Stomach (tissue), 9 donors: Measurements from ENCODE around the gene SCN10A. TPM values are rescaled to one million over a fixed set of nuclear protein-coding genes. Genes with fewer than 3 reads are reported as not detected.

Experiments used
- DNase-seq, 2 donors: peaks; one replicate each; pipeline versions ENCODE4 v3.0.0 to v3.0.0-alpha.2; 2013 to 2019
- H3K27ac ChIP-seq, 5 donors: fragments of 200-600 bp in 4 of 5; sonication (generic) in 4 of 5; one replicate each; pipeline ENCODE4 v1.5.1; 2013 to 2019; ENCODE audit warnings: mild to moderate bottlenecking in 1 of 5, moderate library complexity in 1 of 5
- H3K27me3 ChIP-seq, 3 donors: fragments of 200-600 bp; sonication (generic); one replicate each; pipeline ENCODE4 v1.5.1; 2017 to 2019; ENCODE audit warnings: mixed run types in 1 of 3
- H3K36me3 ChIP-seq, 4 donors: fragments of 200-600 bp; sonication (generic); 1 replicate in 3 of 4; 2 replicates in 1 of 4; pipeline ENCODE4 v1.5.1; 2016 to 2019
- H3K4me1 ChIP-seq, 4 donors: fragments of 200-600 bp; sonication (generic); one replicate each; pipeline ENCODE4 v1.5.1; 2016 to 2019
- H3K4me3 ChIP-seq, 4 donors: fragments of 200-600 bp; sonication (generic) in 3 of 4; one replicate each; pipeline ENCODE4 v1.5.1; 2016 to 2019; ENCODE audit warnings: mild to moderate bottlenecking in 1 of 4
- H3K9me3 ChIP-seq, 4 donors: fragments of 200-600 bp; sonication (generic); one replicate each; pipeline ENCODE4 v1.5.1; 2016 to 2019
- EP300 ChIP-seq: sonication (generic); formaldehyde crosslinking; IDR thresholded peaks from one replicate; pipeline ENCODE4 v1.6.1; 2017; ENCODE audit warnings: antibody characterized with exemption
- POLR2A ChIP-seq, 4 donors: fragments of 450-650 bp; IDR thresholded peaks; one replicate each; pipeline ENCODE4 v1.6.1; 2016; ENCODE audit warnings: antibody characterized with exemption in 4 of 4, control low read depth in 2 of 4, mild to moderate bottlenecking in 1 of 4, moderate library complexity in 1 of 4
- POLR2AphosphoS5 ChIP-seq, 3 donors: sonication (generic); formaldehyde crosslinking; IDR thresholded peaks; one replicate each; pipeline ENCODE4 v1.6.1; 2016; ENCODE audit warnings: antibody characterized with exemption in 3 of 3
- WGBS, 5 donors: extraction: QIAGEN DNeasy Blood & Tissue Kit in 3 of 5; methylation state at CpG; one replicate each; pipeline versions ENCODE4 v1.1.5 to v1.1.7; 2013 to 2018; 5-methylcytosine and 5-hydroxymethylcytosine counted together
- intact Hi-C: fragments of 100-400 bp; cut with DNase I; formaldehyde crosslinking; loops from one replicate; pipeline ENCODE4 v1.15.1; 2023; ENCODE audit warnings: low total_unique reads
- polyA plus RNA-seq, 3 donors: library from polyadenylated mRNA; stranded (reverse); fragments of 200-250 nt; gene quantifications; one replicate each; pipeline ENCODE4 v1.2.3, GENCODE V29; 2013
- total RNA-seq, 5 donors: library from RNA; depleted of rRNA; stranded (reverse); fragments of >200 nt; gene quantifications; one replicate each; pipeline versions ENCODE4 v1.1.0 to v1.2.3, GENCODE V29; 2014 to 2016
- TF ChIP-seq, protein P1 (sequence below), 7 experiments: fragments of 450-650 bp in 4 of 7; fragments of 200-600 bp in 3 of 7; sonication (generic) in 3 of 7; IDR thresholded peaks; one replicate each; pipeline ENCODE4 v1.5.1; 2016 to 2019; ENCODE audit warnings: antibody characterized with exemption in 7 of 7, control low read depth in 2 of 7, mild to moderate bottlenecking in 1 of 7
- donor health status: healthy with polysubstance abuse.
- donor health status: Bipolar disorder and iron deficiency.
- donor health status: healthy.

SCN10A gene
- total and polyA plus RNA-seq, 8 donors: not detected

DNA sequence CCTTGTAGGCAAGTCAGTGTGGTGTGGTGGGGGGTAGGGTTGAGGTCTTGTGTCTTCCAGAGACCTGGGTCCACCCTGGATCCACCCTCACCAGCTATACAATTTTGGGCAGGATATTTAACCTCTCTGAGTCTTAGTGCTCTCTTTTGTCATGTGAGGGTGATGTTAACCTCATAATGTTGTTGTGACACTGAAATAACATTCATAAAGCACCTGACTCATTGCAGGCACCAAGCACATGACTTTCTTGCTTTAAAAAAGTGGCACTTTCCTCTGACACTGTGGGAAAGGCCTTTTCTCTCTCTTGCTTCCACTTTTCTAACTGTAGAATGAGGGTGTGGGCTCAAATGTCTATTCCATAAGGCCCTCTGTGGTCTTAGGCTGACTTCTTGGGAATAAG is 75.5 kb downstream of the SCN10A start:
- Histone ChIP-seq H3K9me3 (no peaks in the 10 kb centered on the region), H3K4me3 (no peak overlapping the region), H3K27ac (no peak overlapping the region), H3K36me3 (no peaks in the 10 kb centered on the region), H3K4me1 (no peaks in the 10 kb centered on the region), H3K27me3 (no peaks in the 10 kb centered on the region)
- no peak for DNase-seq
- intact Hi-C loops: no loop called here
- no peak for TF ChIP-seq EP300
- TF ChIP-seq, protein P1, sequence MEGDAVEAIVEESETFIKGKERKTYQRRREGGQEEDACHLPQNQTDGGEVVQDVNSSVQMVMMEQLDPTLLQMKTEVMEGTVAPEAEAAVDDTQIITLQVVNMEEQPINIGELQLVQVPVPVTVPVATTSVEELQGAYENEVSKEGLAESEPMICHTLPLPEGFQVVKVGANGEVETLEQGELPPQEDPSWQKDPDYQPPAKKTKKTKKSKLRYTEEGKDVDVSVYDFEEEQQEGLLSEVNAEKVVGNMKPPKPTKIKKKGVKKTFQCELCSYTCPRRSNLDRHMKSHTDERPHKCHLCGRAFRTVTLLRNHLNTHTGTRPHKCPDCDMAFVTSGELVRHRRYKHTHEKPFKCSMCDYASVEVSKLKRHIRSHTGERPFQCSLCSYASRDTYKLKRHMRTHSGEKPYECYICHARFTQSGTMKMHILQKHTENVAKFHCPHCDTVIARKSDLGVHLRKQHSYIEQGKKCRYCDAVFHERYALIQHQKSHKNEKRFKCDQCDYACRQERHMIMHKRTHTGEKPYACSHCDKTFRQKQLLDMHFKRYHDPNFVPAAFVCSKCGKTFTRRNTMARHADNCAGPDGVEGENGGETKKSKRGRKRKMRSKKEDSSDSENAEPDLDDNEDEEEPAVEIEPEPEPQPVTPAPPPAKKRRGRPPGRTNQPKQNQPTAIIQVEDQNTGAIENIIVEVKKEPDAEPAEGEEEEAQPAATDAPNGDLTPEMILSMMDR (IDR thresholded peaks at IDR 0.05): no peak
- no peak for TF ChIP-seq POLR2AphosphoS5 (IDR thresholded peaks at IDR 0.05)
- TF ChIP-seq POLR2A (IDR thresholded peaks at IDR 0.05): no peak

DNA sequence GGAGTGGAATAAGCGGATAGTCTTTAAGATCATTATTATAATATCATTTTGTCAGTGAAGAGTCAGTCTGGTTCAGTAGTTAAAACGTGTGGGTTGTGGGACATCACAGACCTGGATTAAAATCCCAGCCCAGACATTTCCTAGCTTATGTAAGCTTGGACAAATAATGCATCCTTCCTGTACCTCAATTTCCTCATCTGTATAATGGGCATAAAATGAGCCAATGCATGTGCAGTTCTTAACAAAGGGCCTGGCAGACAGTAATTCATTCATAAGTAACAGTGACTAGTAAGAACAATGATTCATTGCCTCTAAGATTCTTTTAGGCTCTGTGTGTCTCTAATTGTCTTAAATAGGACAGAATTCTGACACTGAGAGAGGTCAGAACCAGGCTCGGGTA is 76.1 kb downstream of the SCN10A start:
- no peak for TF ChIP-seq POLR2A (IDR thresholded peaks at IDR 0.05)
- H3K36me3 ChIP-seq: no peaks in the 10 kb centered on the region
- no peak for DNase-seq
- no peak overlapping the region for H3K27ac ChIP-seq
- no peaks in the 10 kb centered on the region for H3K9me3 ChIP-seq
- H3K4me1 ChIP-seq: no peaks in the 10 kb centered on the region
- intact Hi-C loops: no loop called here
- WGBS, 5 donors: 65 to 74% (median 66%) methylated on average over 3 of the region's 3 CpGs
- H3K27me3 ChIP-seq: no peaks in the 10 kb centered on the region
- H3K4me3 ChIP-seq: no peak overlapping the region

DNA sequence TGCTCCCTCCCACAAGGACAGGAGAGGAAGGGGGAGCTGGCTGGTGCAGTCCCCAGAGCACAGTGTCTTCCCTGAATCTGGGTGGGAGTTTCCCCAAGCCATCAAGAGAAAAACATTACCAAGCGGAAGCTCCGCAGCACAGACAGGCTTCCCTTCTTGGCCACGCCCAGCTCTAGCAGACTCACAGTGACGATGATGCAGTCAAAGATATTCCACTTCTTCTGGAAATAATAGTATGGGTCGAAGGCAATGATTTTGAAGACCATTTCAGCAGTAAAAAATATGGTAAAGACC is 76.7 kb downstream of the SCN10A start:
- H3K4me3 ChIP-seq: no peak overlapping the region
- intact Hi-C loops: no loop called here
- WGBS, 5 donors: 62 to 74% (median 69%) methylated on average over 5 of the region's 5 CpGs
- H3K36me3 ChIP-seq: no peaks in the 10 kb centered on the region
- DNase-seq: no peak
- H3K27me3 ChIP-seq: no peaks in the 10 kb centered on the region
- H3K4me1 ChIP-seq: no peaks in the 10 kb centered on the region
- no peak overlapping the region for H3K27ac ChIP-seq
- no peaks in the 10 kb centered on the region for H3K9me3 ChIP-seq
- TF ChIP-seq POLR2AphosphoS5 (IDR thresholded peaks at IDR 0.05): no peak
- TF ChIP-seq, protein P1 (IDR thresholded peaks at IDR 0.05): no peak
- TF ChIP-seq POLR2A (IDR thresholded peaks at IDR 0.05): no peak
- no peak for TF ChIP-seq EP300

DNA sequence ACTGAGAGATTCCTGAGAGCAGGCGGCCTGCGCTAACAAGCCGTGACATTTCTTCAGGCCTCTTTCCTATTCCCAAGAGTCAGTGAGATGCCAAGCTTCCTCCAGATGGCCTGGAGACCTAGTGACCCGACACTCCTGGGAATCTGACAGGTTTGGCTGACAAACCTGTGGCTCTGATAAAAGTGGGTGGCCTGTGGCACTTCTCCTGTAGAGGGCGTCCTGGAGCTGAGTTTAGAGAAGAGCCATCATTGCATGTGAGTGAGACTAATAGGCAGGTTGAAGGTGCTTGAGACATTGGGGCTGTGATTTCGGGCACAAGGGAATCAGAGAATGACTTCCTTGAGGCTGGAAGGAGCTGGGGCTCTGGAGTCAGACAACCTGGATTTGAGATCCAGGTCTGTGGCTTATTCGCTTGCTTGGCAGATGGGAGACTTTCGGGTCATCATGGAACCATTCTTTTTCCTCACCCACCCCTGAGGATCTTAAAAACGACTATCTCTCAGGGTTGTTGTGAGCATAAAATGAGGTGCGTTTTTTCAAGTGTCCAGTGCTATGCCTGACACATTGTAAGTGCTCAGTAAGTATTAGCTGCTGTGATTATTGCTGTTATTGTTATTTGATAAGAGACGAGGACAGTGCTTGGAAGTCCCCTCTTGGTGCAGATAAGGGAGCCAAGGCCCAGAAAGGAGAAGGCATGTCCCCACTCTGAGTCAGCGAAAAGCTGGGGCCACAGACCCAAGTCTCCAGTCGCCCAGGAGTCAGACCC is 77.2 kb downstream of the SCN10A start:
- H3K27ac ChIP-seq: no peak overlapping the region
- no peaks in the 10 kb centered on the region for H3K27me3 ChIP-seq
- TF ChIP-seq POLR2A (IDR thresholded peaks at IDR 0.05) (no peak), EP300 (no peak), POLR2AphosphoS5 (IDR thresholded peaks at IDR 0.05) (no peak)
- TF ChIP-seq, protein P1 (IDR thresholded peaks at IDR 0.05): no peak
- WGBS, 5 donors: 45 to 55% (median 49%) methylated on average over 13 of the region's 13 CpGs
- H3K9me3 ChIP-seq: no peaks in the 10 kb centered on the region
- H3K36me3 ChIP-seq: no peaks in the 10 kb centered on the region
- H3K4me1 ChIP-seq: no peaks in the 10 kb centered on the region
- H3K4me3 ChIP-seq: no peak overlapping the region
- intact Hi-C loops: no loop called here
- peak in 1 of 2 donors; percentile 37 for DNase-seq

DNA sequence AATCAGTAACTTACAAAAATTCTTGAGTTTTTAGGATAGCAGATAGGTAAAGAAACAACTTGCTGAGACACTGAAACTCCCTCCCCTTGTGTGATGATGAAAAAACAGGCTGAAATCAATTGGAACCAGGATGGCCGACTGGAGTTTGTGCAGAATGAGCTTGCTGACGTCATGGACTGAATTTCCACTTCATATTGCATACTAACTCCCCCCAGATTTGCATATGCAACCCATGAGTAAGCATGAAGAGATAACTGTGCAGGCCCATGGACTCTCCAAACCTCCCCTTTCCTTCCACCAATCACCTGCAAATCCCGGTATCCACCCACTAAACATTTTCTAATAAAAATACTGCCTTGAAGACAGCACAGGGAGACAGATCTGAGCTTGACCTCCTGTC is 84.5 kb downstream of the SCN10A start:
- H3K27me3 ChIP-seq: peaks cover 0 to 5% (median 0%) of the 10 kb centered on the region in 3 donors
- no peaks in the 10 kb centered on the region for H3K9me3 ChIP-seq
- 61 to 73% (median 71%) methylated on average over 3 of the region's 3 CpGs for WGBS, 5 donors
- DNase-seq: no peak
- no peak overlapping the region for H3K4me3 ChIP-seq
- no peaks in the 10 kb centered on the region for H3K36me3 ChIP-seq
- no peaks in the 10 kb centered on the region for H3K4me1 ChIP-seq
- intact Hi-C loops: no loop called here
- H3K27ac ChIP-seq: no peak overlapping the region
- no peak for TF ChIP-seq POLR2A (IDR thresholded peaks at IDR 0.05)
- TF ChIP-seq, protein P1 (IDR thresholded peaks at IDR 0.05): no peak
- TF ChIP-seq POLR2AphosphoS5 (IDR thresholded peaks at IDR 0.05): no peak
- TF ChIP-seq EP300: no peak
